ENCODE results near the gene SRRM3.
"Not testable (repeated sequence)": the region's sequence is repeated elsewhere in the genome, so short reads cannot be mapped to it uniquely, and the experiment has no call there.

The SRRM3 gene

GRCh38 chr7:76315364-76315763 lies 113.7 kb downstream of the SRRM3 start:
- DNase-seq (ENCODE audit: low spot score) = no peak

GRCh38 chr7:76316984-76317781 lies 115.5 kb downstream of the SRRM3 start:
- no peak for DNase-seq (ENCODE audit: low spot score)

DNA sequence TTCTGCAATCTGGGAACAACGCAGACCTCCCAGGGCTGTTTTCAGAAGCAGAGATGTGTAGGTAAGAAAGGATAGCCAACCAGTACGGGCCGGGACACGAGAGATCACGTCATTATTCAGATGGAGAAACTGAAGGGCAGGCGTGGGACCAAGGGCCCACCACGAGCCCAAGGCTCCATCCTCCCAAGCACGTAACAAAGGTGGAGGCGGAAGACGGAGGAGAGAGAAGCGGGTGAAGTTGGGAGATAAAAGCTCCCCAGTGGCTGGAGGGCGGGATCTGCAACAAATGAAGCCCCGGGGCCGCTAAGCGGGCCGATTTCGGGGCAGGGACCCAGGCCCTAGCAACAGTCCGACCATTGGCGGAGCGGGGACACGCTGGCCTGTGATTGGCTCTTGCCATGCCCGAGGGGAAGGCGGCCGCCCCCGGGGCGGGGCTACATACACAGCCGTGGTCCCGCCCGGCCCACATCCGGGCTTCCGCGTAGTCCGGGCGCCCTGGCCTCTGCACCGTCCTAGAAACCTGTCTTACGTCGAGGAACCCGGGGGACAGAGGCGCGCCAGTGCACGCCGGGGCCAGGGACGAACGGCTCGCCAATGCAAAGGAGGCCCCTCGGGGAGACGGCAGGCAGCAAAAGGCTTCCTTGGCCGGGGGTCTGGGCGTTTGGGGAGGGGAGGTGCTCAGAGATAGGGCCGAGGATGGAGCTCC lies 116.2 kb downstream of the SRRM3 start:
- peak; percentile 98 for DNase-seq (ENCODE audit: low spot score)

DNA sequence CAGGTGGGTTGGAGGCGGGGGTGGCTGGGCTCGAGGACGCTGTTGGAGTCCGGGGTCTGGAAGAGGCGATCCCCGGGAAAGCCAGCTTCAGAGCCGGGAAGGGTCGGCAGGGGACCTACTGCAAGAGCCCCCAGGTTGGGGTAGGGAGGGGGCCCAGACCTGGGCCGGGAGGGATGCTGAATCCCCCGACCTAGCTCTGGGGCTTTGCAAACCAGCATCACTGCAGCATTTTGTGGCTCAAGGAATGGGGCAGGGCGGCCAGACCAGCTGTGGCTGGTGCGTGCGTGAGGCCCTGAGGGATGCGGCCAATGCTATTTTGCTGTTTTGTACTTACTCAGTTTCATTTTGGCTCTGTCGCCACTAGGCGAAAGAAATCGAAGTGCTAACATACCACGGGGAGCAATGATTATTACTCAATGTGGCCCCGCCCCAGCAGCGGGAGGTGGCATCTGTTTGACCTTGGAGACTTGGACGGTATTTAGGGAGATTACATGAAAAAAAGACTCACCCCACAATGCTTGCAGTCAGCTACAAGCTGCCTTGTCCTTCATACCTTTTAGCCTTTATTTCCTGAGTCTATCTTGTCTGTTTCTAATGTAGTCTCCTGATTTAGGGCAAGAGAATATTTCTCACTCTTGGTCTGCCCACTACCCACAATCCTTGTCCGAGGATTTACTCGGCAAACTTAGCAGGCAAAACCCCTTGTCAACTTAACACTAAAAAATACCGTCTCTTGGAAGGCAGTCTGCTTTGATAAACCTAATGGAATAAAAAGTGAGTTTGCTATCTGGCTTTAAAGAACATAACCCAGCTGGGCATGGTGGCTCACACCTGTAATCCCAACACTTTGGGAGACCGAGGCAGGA lies 117.0 kb downstream of the SRRM3 start:
- peak; percentile 73 for DNase-seq (ENCODE audit: low spot score)

DNA sequence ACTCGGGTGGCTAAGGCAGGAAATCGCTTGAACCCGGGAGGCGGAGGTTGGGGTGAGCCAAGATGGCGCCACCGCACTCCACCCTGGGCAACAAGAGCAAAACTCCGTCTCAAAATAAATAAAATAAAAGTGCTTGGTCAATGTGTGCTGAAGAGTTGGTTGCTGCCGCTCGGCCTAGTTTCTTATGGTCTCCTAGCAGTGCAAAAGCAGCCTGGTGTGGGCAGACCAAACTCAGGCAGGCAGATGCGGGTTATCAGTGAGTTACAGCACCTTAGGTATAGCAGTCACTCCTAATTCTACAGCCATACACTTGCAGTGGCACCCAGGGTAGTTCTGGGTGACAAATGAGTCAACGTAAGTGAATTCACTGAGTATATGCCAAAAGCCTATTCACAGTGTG lies 123.4 kb downstream of the SRRM3 start:
- no peak for DNase-seq (ENCODE audit: low spot score)

DNA sequence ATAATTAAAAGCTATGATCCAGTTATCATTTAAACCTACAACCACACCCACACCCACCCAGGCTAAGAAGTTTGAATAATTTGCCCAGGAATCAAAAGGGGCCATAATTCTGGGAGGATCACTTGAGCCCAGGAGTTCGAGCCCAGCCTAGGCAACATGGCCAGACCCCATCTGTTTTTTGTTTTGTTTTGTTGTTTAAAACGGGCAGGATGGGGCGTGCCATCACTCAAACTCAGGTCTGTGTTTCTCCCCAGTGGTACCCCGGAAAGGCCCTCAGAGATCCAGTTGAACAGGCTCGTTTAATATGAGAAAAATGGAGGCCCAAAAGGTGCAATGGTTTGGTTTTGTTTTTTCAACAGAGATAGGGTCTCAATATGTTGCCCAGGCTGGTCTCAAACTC lies 124.1 kb downstream of the SRRM3 start:
- DNase-seq (ENCODE audit: low spot score) = no peak

- DNase-seq (ENCODE audit: low spot score) = no peak
Observed at GRCh38 chr7:76326646-76327233, 125.0 kb downstream of the SRRM3 start.

GRCh38 chr7:76327610-76328009 lies 125.9 kb downstream of the SRRM3 start:
- DNase-seq (ENCODE audit: low spot score) = no peak

DNA sequence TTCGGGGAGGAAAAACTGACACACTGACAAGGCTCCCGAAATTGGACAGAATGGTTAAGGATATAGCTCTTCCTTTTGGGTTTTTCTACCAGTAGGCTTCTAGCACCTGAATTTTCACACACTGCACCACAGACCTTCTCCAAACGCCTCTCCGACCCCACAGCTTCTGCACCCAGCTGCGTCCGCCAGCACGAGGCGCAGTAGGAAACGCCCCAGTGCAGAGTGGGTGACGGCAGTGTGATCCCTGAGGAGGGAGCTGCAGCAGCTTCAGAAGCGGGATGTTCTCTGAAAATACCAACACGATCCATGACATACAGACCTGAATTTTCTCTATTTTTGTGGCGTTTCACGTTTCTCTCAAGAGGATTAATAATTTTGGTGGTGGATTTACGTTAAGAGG lies 126.7 kb downstream of the SRRM3 start:
- no peak for DNase-seq (ENCODE audit: low spot score)

GRCh38 chr7:76329479-76329878 lies 127.8 kb downstream of the SRRM3 start:
- DNase-seq (ENCODE audit: low spot score) = no peak

- no peak for DNase-seq (ENCODE audit: low spot score)
Observed at GRCh38 chr7:76330261-76330660, 128.6 kb downstream of the SRRM3 start.

DNA sequence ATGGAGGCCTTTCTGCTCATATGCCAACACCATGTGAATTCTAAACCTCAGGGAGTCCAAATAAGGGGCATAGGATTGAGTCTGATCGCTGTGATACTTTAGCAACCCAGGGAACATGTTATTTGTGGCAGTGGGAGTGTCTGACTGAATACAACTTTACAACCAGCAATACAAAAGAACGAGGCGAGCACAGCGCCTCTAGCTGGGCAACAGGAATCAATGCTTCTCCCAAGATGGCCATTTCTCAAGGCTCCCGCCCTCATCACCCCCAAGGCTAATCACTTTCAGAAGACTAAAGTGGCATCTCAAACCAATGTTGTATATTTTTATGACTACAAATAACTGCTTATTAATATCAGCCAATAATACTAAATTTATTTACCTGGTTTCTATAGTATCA lies 129.0 kb downstream of the SRRM3 start:
- no peak for DNase-seq (ENCODE audit: low spot score)

GRCh38 chr7:76332078-76332477 lies 130.4 kb downstream of the SRRM3 start:
- no peak for DNase-seq (ENCODE audit: low spot score)

GRCh38 chr7:76333511-76334101 lies 131.9 kb downstream of the SRRM3 start:
- no peak for DNase-seq (ENCODE audit: low spot score)

DNA sequence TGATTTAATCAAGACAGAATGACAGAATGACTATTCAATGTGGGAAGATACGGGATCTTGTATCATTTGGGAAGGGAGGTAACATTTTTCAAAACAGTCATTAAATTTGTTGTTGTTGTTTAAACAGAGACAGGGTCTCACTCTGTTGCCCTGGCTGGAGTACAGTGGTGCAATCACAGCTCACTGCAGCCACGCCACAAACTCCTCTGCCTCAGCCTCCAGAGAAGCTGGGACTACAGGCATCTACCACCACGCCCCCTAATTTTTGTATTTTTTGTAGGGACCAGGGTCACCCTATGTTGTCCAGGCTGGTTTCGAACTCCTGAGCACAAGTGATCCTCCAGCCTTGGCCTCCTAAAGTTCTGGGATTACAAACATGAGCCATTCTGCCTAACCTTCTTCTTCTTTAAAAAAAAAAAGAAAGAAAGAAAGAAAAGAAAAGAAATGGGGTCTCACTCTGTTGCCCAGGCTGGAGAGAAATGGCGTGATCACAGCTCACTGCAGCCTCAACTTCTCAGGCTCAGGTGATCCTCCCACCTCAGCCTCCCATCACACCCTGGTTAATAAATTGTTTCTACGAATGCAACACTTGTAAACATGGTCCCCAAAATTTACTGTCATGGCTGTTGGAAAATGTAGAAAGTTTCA lies 132.7 kb downstream of the SRRM3 start:
- no peak for DNase-seq (ENCODE audit: low spot score)

DNA sequence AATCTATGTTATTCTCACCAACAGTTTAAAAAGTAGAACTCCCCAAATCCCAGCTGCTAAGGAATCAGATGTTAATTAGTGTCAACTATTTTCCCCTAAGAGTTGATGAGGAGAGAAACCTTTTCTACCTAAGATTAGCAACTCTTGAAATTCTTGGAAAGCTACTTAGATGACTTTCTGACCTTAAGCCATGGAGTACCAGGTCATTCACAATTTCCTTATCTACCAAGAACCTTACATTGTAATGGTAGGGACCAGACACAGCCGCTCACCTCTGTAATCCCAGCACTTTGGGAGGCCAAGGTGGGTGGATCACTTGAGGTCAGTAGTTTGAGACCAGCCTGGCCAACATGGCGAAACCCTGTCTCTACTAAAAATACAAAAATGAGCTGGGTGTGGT lies 133.7 kb downstream of the SRRM3 start:
- not testable (repeated sequence) for DNase-seq (ENCODE audit: low spot score)

DNA sequence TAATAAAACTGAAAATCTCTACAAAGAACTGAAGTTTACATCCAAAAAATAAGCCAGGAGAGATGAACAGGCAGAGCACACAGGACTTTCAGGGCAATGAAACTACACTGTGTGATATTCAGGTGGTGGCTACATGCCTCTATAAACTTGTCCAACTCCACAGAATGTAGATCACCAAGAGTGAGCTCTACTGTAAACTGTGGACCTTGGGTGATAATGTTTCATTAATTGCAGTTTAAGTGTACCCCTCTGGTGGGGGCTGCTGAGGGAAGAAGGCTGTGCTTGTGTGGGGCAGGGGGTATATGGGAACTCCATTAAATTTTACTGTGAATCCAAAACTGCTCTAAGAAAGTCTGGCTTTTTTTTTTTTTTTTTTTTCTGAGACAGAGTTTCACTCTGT lies 134.4 kb downstream of the SRRM3 start:
- no peak for DNase-seq (ENCODE audit: low spot score)

Data from pons (tissue), 1 donor.